Measurements from ENCODE around the gene MAP3K21. TPM values are rescaled to one million over a fixed set of nuclear protein-coding genes. Genes with fewer than 3 reads are reported as not detected.
A peak's percentile ranks its signal among the peaks of the same experiment; 100 is the strongest.

MAP3K21 gene
- total RNA-seq, 6 experiments from 2014 or later = 3.2 to 5.1 (median 3.8) TPM

GRCh38 chr1:233409540-233409939 lies 82.0 kb downstream of the MAP3K21 start:
- peak overlapping the region in 1 of 3 donors; percentile 18 for H3K27ac ChIP-seq

GRCh38 chr1:233410906-233411305 lies 83.4 kb downstream of the MAP3K21 start:
- intact Hi-C loops (cut with DNase I) = no loop called here
- Histone ChIP-seq H3K36me3 (no peaks in the 10 kb centered on the region), H3K4me1 (no peaks in the 10 kb centered on the region), H3K9me3 (no peaks in the 10 kb centered on the region), H3K27ac (no peak overlapping the region), H3K27me3 (no peaks in the 10 kb centered on the region), H3K4me3 (no peak overlapping the region)
- WGBS (ENCODE audit: insufficient coverage, low coverage, low lambda C conversion rate, missing lambda C conversion rate) = 68% methylated on average over 4 of the region's 5 CpGs
- ATAC-seq (no peak), DNase-seq (no peak)
- no peak for TF ChIP-seq CTCF (IDR thresholded peaks at IDR 0.05)
- TF ChIP-seq POLR2A (IDR thresholded peaks at IDR 0.05) = no peak

More at GRCh38 chr1:233409540-233409939, 82.0 kb downstream of the MAP3K21 start:
- Histone ChIP-seq H3K4me1 (no peaks in the 10 kb centered on the region), H3K4me3 (no peak overlapping the region), H3K9me3 (no peaks in the 10 kb centered on the region), H3K27me3 (no peaks in the 10 kb centered on the region), H3K36me3 (no peaks in the 10 kb centered on the region)
- TF ChIP-seq CTCF (IDR thresholded peaks at IDR 0.05) = no peak
- TF ChIP-seq POLR2A (IDR thresholded peaks at IDR 0.05) = no peak
- intact Hi-C loops (cut with DNase I) = no loop called here
- ATAC-seq (peak in 1 of 4 donors; percentile 71), DNase-seq (no peak)
- WGBS (ENCODE audit: insufficient coverage, low coverage, low lambda C conversion rate, missing lambda C conversion rate) = 15% methylated on average over 2 of the region's 2 CpGs

- no peak overlapping the region for H3K4me3 ChIP-seq
- WGBS (ENCODE audit: insufficient coverage, low coverage, low lambda C conversion rate, missing lambda C conversion rate) = 67% methylated on average over 2 of the region's 2 CpGs
- DNase-seq (no peak), ATAC-seq (no peak)
- no peaks in the 10 kb centered on the region for H3K36me3 ChIP-seq
- H3K27me3 ChIP-seq = no peaks in the 10 kb centered on the region
- H3K9me3 ChIP-seq = no peaks in the 10 kb centered on the region
- no peaks in the 10 kb centered on the region for H3K4me1 ChIP-seq
- intact Hi-C loops (cut with DNase I) = no loop called here
- TF ChIP-seq POLR2A (IDR thresholded peaks at IDR 0.05) (no peak), CTCF (IDR thresholded peaks at IDR 0.05) (no peak)
- H3K27ac ChIP-seq = no peak overlapping the region
Measured at GRCh38 chr1:233412812-233413211, 85.3 kb downstream of the MAP3K21 start.

- ATAC-seq = peak in 3 of 4 donors; percentile 47 to 57 (median 57)
- no peak overlapping the region for H3K4me3 ChIP-seq
- H3K36me3 ChIP-seq = no peaks in the 10 kb centered on the region
- DNase-seq = no peak
- H3K9me3 ChIP-seq = no peaks in the 10 kb centered on the region
- H3K4me1 ChIP-seq = no peaks in the 10 kb centered on the region
- no peaks in the 10 kb centered on the region for H3K27me3 ChIP-seq
- intact Hi-C loops (cut with DNase I) = no loop called here
- no peak for TF ChIP-seq CTCF (IDR thresholded peaks at IDR 0.05)
- no peak for TF ChIP-seq POLR2A (IDR thresholded peaks at IDR 0.05)
- no peak overlapping the region for H3K27ac ChIP-seq
Measured at GRCh38 chr1:233421293-233421692, 93.8 kb downstream of the MAP3K21 start.

GRCh38 chr1:233424779-233425178 lies 97.3 kb downstream of the MAP3K21 start:
- Histone ChIP-seq H3K4me1 (no peaks in the 10 kb centered on the region), H3K27me3 (no peaks in the 10 kb centered on the region), H3K36me3 (no peaks in the 10 kb centered on the region), H3K27ac (no peak overlapping the region), H3K9me3 (no peaks in the 10 kb centered on the region), H3K4me3 (peak overlapping the region in 1 of 3 donors; percentile 14)
- TF ChIP-seq CTCF (IDR thresholded peaks at IDR 0.05) (peak; percentile 37 to 52 (median 42)), POLR2A (IDR thresholded peaks at IDR 0.05) (no peak)
- intact Hi-C loops (cut with DNase I) = no loop called here
- ATAC-seq = peak; percentile 54 to 89 (median 63)
- DNase-seq = no peak
- whole genome bisulfite sequencing (ENCODE audit: insufficient coverage, low coverage, low lambda C conversion rate, missing lambda C conversion rate) = 15% methylated on average over 2 of the region's 2 CpGs

Data from right lobe of liver (tissue), 6 donors.